ENCODE results near the gene TASP1. TPM values are rescaled to one million over a fixed set of nuclear protein-coding genes. Genes with fewer than 3 reads are reported as not detected.

Gene TASP1
- polyA plus RNA-seq (2013, experiment 1 of 2): 4.8 TPM
- polyA plus RNA-seq (2013, experiment 2 of 2): 6.9 TPM

- H3K9me3 ChIP-seq (ENCODE audit: control insufficient read depth, low read length): no peaks in the 10 kb centered on the region
- no peaks in the 10 kb centered on the region for H3K4me1 ChIP-seq (ENCODE audit: control insufficient read depth, insufficient read depth, low read length, poor library complexity, severe bottlenecking)
- H3K27ac ChIP-seq (ENCODE audit: low read depth, low read length, severe bottlenecking): peak within 1 kb of the TSS; percentile 94
- WGBS, 2 experiments (ENCODE audit: insufficient coverage in 2 of 2): 0% methylated on average over 35 to 37 of the region's 50 CpGs
- H3K4me3 ChIP-seq (ENCODE audit: extremely low read depth, insufficient read depth, low read length, poor library complexity, severe bottlenecking): peak within 1 kb of the TSS; percentile 90
- no peaks in the 10 kb centered on the region for H3K36me3 ChIP-seq (ENCODE audit: control insufficient read depth, insufficient read depth, low read length)
Observed at GRCh38 chr20:13638496-13639149, at the start of gene TASP1. TSS of gene TASP1 (minus strand) at chr20:13638932. CDS start at chr20:13630078, 8,854 bp downstream.

GRCh38 chr20:13687815-13688214 is 49.1 kb upstream of the TASP1 start:
- no peaks in the 10 kb centered on the region for H3K4me1 ChIP-seq (ENCODE audit: control insufficient read depth, insufficient read depth, low read length, poor library complexity, severe bottlenecking)
- WGBS, 2 experiments (ENCODE audit: insufficient coverage in 2 of 2): 93 to 100% methylated on average over 2 to 3 of the region's 3 CpGs
- H3K27ac ChIP-seq (ENCODE audit: low read depth, low read length, severe bottlenecking): no peak overlapping the region

GRCh38 chr20:13685623-13686022 is 46.9 kb upstream of the TASP1 start:
- Histone ChIP-seq H3K36me3 (ENCODE audit: control insufficient read depth, insufficient read depth, low read length) (no peaks in the 10 kb centered on the region), H3K4me1 (ENCODE audit: control insufficient read depth, insufficient read depth, low read length, poor library complexity, severe bottlenecking) (no peaks in the 10 kb centered on the region), H3K27ac (ENCODE audit: low read depth, low read length, severe bottlenecking) (no peak overlapping the region), H3K9me3 (ENCODE audit: control insufficient read depth, low read length) (no peaks in the 10 kb centered on the region), H3K4me3 (ENCODE audit: extremely low read depth, insufficient read depth, low read length, poor library complexity, severe bottlenecking) (no peak overlapping the region)
- 82 to 89% methylated on average over 2 of the region's 2 CpGs for WGBS, 2 experiments (ENCODE audit: insufficient coverage in 2 of 2)

More at GRCh38 chr20:13687815-13688214, 49.1 kb upstream of the TASP1 start:
- H3K9me3 ChIP-seq (ENCODE audit: control insufficient read depth, low read length): no peaks in the 10 kb centered on the region
- H3K4me3 ChIP-seq (ENCODE audit: extremely low read depth, insufficient read depth, low read length, poor library complexity, severe bottlenecking): no peak overlapping the region
- H3K36me3 ChIP-seq (ENCODE audit: control insufficient read depth, insufficient read depth, low read length): no peaks in the 10 kb centered on the region

- WGBS, 2 experiments (ENCODE audit: insufficient coverage in 2 of 2): 89 to 92% methylated on average over 5 of the region's 5 CpGs
- H3K9me3 ChIP-seq (ENCODE audit: control insufficient read depth, low read length): no peaks in the 10 kb centered on the region
- no peak overlapping the region for H3K4me3 ChIP-seq (ENCODE audit: extremely low read depth, insufficient read depth, low read length, poor library complexity, severe bottlenecking)
- H3K27ac ChIP-seq (ENCODE audit: low read depth, low read length, severe bottlenecking): no peak overlapping the region
- no peaks in the 10 kb centered on the region for H3K4me1 ChIP-seq (ENCODE audit: control insufficient read depth, insufficient read depth, low read length, poor library complexity, severe bottlenecking)
- H3K36me3 ChIP-seq (ENCODE audit: control insufficient read depth, insufficient read depth, low read length): no peaks in the 10 kb centered on the region
Observed at GRCh38 chr20:13684566-13685222, 46.0 kb upstream of the TASP1 start.

GRCh38 chr20:13683833-13684232 is 45.1 kb upstream of the TASP1 start:
- 44 to 100% methylated on average over 1 of the region's 1 CpG for WGBS, 2 experiments (ENCODE audit: insufficient coverage in 2 of 2)
- Histone ChIP-seq H3K4me3 (ENCODE audit: extremely low read depth, insufficient read depth, low read length, poor library complexity, severe bottlenecking) (no peak overlapping the region), H3K36me3 (ENCODE audit: control insufficient read depth, insufficient read depth, low read length) (no peaks in the 10 kb centered on the region), H3K9me3 (ENCODE audit: control insufficient read depth, low read length) (no peaks in the 10 kb centered on the region), H3K27ac (ENCODE audit: low read depth, low read length, severe bottlenecking) (no peak overlapping the region), H3K4me1 (ENCODE audit: control insufficient read depth, insufficient read depth, low read length, poor library complexity, severe bottlenecking) (no peaks in the 10 kb centered on the region)

GRCh38 chr20:13681248-13682125 is 42.8 kb upstream of the TASP1 start:
- 94 to 96% methylated on average over 3 to 4 of the region's 4 CpGs for WGBS, 2 experiments (ENCODE audit: insufficient coverage in 2 of 2)

GRCh38 chr20:13678944-13679343 is 40.2 kb upstream of the TASP1 start:
- no CpG with 5 or more reads among the region's 1 CpG for WGBS, 2 experiments (ENCODE audit: insufficient coverage in 2 of 2)
- H3K27ac ChIP-seq (ENCODE audit: low read depth, low read length, severe bottlenecking): no peak overlapping the region

More at GRCh38 chr20:13681248-13682125, 42.8 kb upstream of the TASP1 start:
- H3K27ac ChIP-seq (ENCODE audit: low read depth, low read length, severe bottlenecking): no peak overlapping the region
- no peaks in the 10 kb centered on the region for H3K36me3 ChIP-seq (ENCODE audit: control insufficient read depth, insufficient read depth, low read length)
- no peaks in the 10 kb centered on the region for H3K4me1 ChIP-seq (ENCODE audit: control insufficient read depth, insufficient read depth, low read length, poor library complexity, severe bottlenecking)
- H3K9me3 ChIP-seq (ENCODE audit: control insufficient read depth, low read length): no peaks in the 10 kb centered on the region
- H3K4me3 ChIP-seq (ENCODE audit: extremely low read depth, insufficient read depth, low read length, poor library complexity, severe bottlenecking): no peak overlapping the region

GRCh38 chr20:13677241-13677640 is 38.5 kb upstream of the TASP1 start:
- H3K9me3 ChIP-seq (ENCODE audit: control insufficient read depth, low read length): no peaks in the 10 kb centered on the region
- no peaks in the 10 kb centered on the region for H3K4me1 ChIP-seq (ENCODE audit: control insufficient read depth, insufficient read depth, low read length, poor library complexity, severe bottlenecking)
- no peaks in the 10 kb centered on the region for H3K36me3 ChIP-seq (ENCODE audit: control insufficient read depth, insufficient read depth, low read length)
- H3K27ac ChIP-seq (ENCODE audit: low read depth, low read length, severe bottlenecking): no peak overlapping the region
- H3K4me3 ChIP-seq (ENCODE audit: extremely low read depth, insufficient read depth, low read length, poor library complexity, severe bottlenecking): no peak overlapping the region
- 98 to 100% methylated on average over 4 of the region's 4 CpGs for WGBS, 2 experiments (ENCODE audit: insufficient coverage in 2 of 2)

More at GRCh38 chr20:13678944-13679343, 40.2 kb upstream of the TASP1 start:
- no peaks in the 10 kb centered on the region for H3K36me3 ChIP-seq (ENCODE audit: control insufficient read depth, insufficient read depth, low read length)
- H3K4me1 ChIP-seq (ENCODE audit: control insufficient read depth, insufficient read depth, low read length, poor library complexity, severe bottlenecking): no peaks in the 10 kb centered on the region
- H3K4me3 ChIP-seq (ENCODE audit: extremely low read depth, insufficient read depth, low read length, poor library complexity, severe bottlenecking): no peak overlapping the region
- H3K9me3 ChIP-seq (ENCODE audit: control insufficient read depth, low read length): no peaks in the 10 kb centered on the region

GRCh38 chr20:13676682-13677081 is 38.0 kb upstream of the TASP1 start:
- Histone ChIP-seq H3K36me3 (ENCODE audit: control insufficient read depth, insufficient read depth, low read length) (no peaks in the 10 kb centered on the region), H3K27ac (ENCODE audit: low read depth, low read length, severe bottlenecking) (no peak overlapping the region), H3K9me3 (ENCODE audit: control insufficient read depth, low read length) (no peaks in the 10 kb centered on the region), H3K4me1 (ENCODE audit: control insufficient read depth, insufficient read depth, low read length, poor library complexity, severe bottlenecking) (no peaks in the 10 kb centered on the region), H3K4me3 (ENCODE audit: extremely low read depth, insufficient read depth, low read length, poor library complexity, severe bottlenecking) (no peak overlapping the region)
- 83% methylated on average over 3 of the region's 3 CpGs; no CpG with 5 or more reads in 1 of the 2 experiments for WGBS, 2 experiments (ENCODE audit: insufficient coverage in 2 of 2)

GRCh38 chr20:13672690-13673089 is 34.0 kb upstream of the TASP1 start:
- no peaks in the 10 kb centered on the region for H3K4me1 ChIP-seq (ENCODE audit: control insufficient read depth, insufficient read depth, low read length, poor library complexity, severe bottlenecking)
- no peak overlapping the region for H3K4me3 ChIP-seq (ENCODE audit: extremely low read depth, insufficient read depth, low read length, poor library complexity, severe bottlenecking)
- no peaks in the 10 kb centered on the region for H3K36me3 ChIP-seq (ENCODE audit: control insufficient read depth, insufficient read depth, low read length)
- H3K27ac ChIP-seq (ENCODE audit: low read depth, low read length, severe bottlenecking): no peak overlapping the region
- WGBS, 2 experiments (ENCODE audit: insufficient coverage in 2 of 2): 82 to 93% methylated on average over 1 to 2 of the region's 3 CpGs
- H3K9me3 ChIP-seq (ENCODE audit: control insufficient read depth, low read length): no peaks in the 10 kb centered on the region
